Muscle of back (tissue), 13 donors: Measurements from ENCODE around the gene SUV39H1. TPM values are rescaled to one million over a fixed set of nuclear protein-coding genes. Genes with fewer than 3 reads are reported as not detected.
"Not testable (repeated sequence)": the region's sequence is repeated elsewhere in the genome, so short reads cannot be mapped to it uniquely, and the experiment has no call there.

Source experiments
- DNase-seq, 3 donors: peaks; one replicate each; pipeline versions ENCODE4 v3.0.0 to v3.0.0-alpha.2; 2013
- long read RNA-seq, 9 donors: transcript quantifications; one replicate each; lab custom pipeline, GENCODE V29; 2026
- polyA plus RNA-seq, 10 donors: library from polyadenylated mRNA; unstranded; fragments of 120-200 nt; gene quantifications; one replicate each; pipeline ENCODE4 v1.2.1, GENCODE V29; 2013; ENCODE audit not compliant: insufficient read length in 10 of 10

Gene SUV39H1, protein sequence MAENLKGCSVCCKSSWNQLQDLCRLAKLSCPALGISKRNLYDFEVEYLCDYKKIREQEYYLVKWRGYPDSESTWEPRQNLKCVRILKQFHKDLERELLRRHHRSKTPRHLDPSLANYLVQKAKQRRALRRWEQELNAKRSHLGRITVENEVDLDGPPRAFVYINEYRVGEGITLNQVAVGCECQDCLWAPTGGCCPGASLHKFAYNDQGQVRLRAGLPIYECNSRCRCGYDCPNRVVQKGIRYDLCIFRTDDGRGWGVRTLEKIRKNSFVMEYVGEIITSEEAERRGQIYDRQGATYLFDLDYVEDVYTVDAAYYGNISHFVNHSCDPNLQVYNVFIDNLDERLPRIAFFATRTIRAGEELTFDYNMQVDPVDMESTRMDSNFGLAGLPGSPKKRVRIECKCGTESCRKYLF
- polyA plus RNA-seq, result 1 to 10 TPM; 3.2 to 5.5 (median 3.9) TPM
- long read RNA-seq, donor 1, result 0 reads
- long read RNA-seq, donor 2, result 0 reads
- long read RNA-seq, donor 3, result 0 reads
- long read RNA-seq, donor 4, result 0 reads
- long read RNA-seq, donor 5, partial matches to known transcripts, result 0 of 2 reads
- long read RNA-seq, donor 5, other reads (novel, unspliced or antisense), result 0 of 2 reads
- long read RNA-seq, donor 6, partial matches to known transcripts, result 0 of 1 reads
- long read RNA-seq, donor 6, other reads (novel, unspliced or antisense), result 0 of 1 reads
- long read RNA-seq, donor 7, result 0 reads
- long read RNA-seq, donor 8, partial matches to known transcripts, result 0 of 1 reads
- long read RNA-seq, donor 8, other reads (novel, unspliced or antisense), result 0 of 1 reads
- long read RNA-seq, donor 9, result 0 reads

DNA sequence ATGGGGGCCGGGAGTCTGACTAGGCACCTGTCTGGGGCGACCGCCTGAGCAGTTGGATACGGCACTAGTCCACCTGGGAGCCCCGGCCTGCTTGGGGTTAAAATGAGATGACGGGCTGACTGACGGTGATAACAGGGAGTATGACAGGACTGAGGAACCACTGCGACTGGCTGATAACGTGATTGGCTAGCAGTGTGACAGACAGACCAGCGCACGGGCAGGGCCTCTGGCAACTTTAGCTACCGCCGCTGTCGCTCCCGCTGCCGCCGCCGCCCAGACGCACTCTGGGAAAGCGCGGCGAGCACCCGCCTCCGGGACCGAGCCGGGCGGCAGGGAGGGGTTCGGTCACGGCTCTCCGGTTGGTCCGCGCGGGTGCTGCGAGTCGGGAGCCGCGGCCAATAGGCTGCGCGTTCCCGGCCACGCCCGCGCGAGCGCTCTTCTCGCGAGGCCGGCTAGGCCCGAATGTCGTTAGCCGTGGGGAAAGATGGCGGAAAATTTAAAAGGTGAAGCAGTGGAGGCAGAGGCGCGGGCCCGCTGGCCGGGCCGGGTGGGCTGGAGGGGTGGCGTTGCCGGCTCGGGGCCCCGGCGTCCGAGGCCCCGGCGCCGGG is at the start of gene SUV39H1:
SUV39H1 (plus strand) TSS at position 434 of the 608 bp plus-strand sequence; CDS start at position 485, 51 bp downstream.
- DNase-seq, result peak; percentile 87 to 95 (median 91)

DNA sequence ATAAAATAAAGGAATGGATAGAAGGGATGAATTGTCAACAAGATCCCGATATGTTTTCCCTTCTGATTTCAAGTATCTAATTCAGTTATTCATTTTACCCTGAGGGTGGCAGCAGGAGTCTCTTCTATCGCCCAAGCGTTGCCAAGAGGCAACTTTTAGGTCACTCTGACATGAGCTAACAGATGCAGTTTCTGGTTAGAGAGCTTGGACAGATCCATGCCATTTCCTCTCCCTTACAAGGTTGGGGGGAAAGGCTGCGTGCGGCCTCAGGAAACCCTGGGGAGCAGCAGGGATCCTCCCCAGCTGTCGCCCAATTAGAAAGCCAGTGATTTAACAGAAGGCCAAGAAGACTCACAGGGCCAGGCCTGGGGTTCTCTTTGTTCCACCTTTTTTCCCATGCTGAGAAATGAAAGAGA is 48.2 kb upstream of the SUV39H1 start:
- peak; percentile 46 to 56 (median 53) for DNase-seq

DNA sequence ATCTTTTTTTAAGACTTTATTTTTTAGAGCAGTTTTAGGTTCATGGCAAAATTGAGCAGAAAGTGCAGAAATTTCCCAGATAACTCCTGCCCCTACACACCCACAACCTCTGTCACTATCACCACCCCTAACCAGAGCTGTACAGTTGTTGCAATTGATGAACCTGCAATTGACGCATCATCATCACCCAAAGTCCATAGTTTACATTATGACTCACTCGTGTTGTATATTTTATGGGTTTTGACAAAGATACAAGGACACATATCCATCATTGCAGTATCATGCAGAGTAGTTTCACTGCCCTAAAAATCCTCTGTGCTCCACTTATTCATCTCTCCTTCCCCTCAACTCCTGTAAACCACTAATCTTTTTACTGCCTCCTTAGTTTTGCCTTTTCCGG is 47.4 kb upstream of the SUV39H1 start:
- no peak for DNase-seq

DNA sequence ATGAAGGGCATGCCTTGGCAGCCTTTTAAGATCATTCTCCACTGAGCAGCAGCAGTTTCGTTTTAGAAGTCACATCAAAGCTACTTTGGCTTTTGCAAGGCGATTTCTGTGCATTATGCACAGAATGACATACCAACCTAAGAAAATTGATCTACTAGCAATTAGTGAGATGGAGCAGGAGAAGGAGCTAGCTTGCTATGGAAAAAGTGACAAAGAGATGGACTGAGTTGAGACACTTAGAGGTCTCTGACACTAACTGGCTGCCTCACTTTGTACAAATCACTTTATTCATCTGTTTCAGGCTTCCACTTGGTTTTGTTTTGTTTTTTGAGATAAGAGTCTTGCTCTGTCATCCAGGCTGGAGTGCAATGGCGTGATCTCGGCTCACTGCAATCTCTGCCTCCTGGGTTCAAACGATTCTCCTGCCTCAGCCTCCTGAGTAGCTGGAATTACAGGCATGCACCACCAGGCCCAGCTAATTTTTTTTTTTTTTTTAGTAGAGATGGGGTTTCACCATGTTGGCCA is 44.4 kb upstream of the SUV39H1 start:
- DNase-seq, result not testable (repeated sequence)

DNA sequence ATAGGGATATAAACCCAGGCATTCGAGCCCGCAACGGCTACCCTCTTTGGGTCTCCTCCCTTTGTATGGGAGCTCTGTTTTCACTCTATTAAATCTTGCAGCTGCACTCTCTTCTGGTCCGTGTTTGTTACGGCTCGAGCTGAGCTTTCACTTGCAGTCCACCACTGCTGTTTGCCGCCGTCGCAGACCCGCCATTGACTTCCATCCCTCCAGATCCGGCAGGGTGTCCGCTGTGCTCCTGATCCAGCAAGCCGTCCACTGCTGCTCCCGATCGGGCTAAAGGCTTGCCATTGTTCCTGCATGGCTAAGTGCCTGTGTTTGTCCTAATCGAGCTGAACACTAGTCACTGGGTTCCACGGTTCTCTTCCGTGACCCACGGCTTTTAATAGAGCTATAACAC is 41.8 kb upstream of the SUV39H1 start:
- not testable (repeated sequence) for DNase-seq

DNA sequence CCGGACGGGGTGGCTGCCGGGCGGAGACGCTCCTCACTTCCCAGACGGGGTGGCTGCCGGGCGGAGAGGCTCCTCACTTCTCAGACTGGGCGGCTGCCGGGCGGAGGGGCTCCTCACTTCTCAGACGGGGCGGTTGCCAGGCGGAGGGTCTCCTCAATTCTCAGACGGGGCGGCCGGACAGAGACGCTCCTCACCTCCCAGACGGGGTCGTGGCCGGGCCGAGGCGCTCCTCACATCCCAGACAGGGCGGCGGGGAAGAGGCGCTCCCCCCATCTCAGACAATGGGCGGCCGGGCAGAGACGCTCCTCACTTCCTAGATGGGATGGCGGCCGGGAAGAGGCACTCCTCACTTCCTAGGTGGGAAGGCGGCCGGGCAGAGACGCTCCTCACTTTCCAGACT is 36.8 kb upstream of the SUV39H1 start:
- DNase-seq, result not testable (repeated sequence)

DNA sequence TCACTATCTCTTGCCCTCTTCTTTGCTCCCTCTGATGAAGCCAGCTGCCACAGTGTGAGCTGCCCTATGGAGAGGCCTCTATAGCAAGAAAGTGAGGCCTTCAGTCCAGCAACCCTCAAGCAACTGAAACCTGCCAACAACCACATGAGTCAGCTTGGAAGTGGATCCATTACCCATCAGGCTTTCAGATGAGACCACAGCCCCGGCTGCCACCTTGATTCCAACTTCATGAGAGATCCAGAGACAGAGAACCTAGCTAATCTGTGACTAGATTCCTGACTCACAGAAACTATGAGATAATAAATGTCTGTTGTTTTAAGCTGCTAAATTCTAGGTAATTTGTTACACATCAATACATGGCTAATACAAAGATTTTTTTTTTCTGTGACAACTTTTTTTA is 33.3 kb upstream of the SUV39H1 start:
- DNase-seq, result no peak

DNA sequence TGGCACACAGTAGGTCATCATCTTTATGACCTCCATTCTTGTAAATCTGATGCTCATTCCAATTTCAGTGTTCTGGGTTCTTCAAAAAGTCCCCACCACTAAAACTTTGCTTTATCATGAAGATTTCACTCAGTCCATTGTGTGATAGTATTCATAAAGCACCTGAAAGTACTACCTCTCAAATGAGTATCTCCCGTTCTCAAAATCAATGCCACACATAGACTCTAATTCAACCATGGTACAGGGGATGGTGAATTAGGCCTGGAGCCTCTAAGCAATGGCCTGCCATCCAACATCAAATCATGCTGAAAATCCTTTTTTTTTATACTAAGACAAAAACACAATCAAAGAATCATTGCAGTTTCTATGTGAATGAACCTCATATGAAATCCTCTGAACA is 32.4 kb upstream of the SUV39H1 start:
- no peak for DNase-seq

DNA sequence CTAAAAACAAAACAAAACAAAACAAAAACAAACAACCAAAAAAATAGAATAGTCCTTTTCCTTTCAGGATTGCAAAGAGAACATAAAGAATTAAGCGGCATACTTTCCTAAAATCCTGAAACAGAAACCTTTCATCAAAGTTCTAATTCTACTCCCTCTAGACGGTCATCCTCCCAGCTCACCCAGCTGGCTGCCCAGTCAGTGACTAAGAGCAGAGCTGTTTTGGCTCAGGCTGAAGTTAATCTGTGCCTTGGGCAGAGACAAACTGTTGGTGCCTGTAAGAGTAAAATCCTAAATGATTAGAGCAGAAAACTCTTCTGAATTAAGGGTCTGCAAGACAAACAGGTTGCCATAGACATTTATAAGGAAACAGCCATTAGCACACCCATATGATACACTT is 30.5 kb upstream of the SUV39H1 start:
- DNase-seq, result no peak

DNA sequence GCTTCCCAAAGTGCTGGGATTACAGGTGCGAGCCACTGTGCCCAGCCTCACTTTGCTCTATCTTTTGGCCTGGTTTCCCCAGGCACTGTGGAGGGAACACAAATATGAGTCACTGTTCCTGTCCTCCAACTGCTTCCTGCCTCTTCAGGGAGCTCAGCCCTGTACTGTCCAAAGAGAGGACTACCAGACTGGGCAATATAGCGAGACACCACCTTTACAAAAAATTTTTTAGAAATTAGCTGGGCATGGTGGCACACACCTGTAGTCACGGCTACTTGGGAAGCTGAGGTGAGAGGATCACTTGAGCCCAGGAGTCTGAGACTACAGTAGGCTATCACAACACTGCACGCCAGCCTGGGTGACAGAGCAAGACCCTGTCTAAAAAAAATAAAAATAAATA is 29.9 kb upstream of the SUV39H1 start:
- DNase-seq, result no peak

DNA sequence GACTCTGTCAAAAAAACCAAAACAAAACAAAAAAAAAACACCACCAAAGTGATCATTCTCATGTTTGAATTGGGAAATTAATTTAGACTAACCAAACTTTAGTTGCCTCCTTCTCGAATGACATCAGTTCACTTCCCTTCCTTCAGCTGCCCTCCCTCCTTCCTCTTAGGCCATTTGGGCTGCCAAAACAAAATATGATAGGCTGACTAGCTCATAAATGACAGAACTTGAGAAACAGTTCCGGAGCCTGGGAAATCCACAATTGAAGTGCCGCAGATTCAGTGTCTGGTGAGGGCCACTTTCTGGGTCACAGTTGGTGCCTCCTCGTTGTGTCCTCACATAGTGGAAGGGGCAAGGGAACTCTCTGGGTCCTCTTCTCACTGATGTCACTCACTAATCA is 29.0 kb upstream of the SUV39H1 start:
- no peak for DNase-seq

DNA sequence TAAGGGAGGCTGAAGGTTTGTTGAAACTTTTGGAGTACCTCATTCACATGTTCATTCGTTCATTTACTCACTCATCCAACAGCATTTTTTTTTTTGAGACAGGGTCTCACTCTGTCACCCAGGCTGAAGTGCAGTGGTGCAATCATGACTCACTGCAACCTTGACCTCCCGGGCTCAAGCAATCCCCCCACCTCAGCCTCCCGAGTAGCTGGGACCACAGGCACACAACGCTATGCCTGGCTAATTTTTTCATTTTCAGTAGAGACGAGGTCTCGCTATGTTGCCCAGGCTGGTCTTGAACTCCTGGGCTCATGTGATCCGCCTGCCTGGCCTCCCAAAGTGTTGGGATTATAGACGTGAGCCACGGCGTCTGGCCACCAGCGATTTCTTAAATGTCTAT is 28.3 kb upstream of the SUV39H1 start:
- not testable (repeated sequence) for DNase-seq

DNA sequence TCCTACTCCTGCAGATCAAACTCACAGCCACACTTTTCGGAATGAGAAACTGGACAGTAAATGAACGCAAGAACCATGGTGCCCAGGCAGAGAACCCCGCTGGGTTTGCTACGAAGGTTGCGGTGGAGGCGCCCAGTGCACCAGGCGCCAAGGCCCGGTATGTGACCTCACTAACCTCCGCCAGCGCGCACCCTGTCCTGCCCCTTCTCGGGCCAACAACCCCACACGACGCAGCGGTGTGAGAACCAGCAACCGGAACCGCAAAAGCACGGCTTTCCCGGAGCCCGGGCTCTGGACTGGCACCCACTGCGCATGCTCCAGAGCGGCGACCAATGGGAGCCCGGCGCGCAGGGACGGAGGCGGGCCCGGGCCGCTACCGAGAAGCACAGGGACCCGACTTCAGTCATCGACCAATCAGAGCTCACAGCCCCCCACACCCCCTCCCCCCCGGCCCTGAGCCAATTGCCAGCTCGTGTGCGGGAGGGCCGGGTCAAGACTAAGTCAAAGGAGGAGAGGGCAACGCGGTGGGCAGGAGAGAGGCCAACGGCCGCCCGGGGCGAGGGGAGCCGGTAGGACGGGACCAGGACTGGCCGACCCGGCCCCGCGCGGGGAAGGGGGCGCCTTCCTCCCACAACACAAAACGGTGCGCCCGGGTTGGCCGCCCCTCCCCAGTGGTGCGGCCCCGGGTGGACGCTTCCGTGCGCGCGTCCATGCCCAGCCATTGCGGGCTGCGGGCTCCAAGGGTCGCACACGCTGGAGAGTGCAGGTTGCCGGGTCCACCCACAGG is 20.2 kb upstream of the SUV39H1 start:
- DNase-seq, result peak; percentile 81 to 92 (median 90)

DNA sequence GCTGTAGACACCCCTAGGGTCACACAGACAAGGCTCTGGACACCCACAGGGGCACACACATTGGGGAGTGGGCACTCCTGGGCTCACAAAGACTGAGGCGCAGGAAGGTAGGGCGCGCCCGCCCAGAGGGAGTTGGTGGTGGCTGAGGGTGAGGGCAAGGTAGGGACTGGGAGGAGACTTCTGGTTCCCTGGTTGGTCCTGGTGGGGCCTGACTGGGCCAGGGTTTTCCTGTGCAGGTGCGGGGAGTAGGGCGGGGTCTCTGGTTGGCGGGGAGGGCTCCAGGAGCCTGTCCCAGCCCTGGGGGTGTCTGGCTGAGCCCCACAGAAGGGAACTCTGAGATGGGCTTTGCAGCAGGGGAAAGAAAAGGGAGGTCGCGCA is 19.7 kb upstream of the SUV39H1 start:
- DNase-seq, result no peak

DNA sequence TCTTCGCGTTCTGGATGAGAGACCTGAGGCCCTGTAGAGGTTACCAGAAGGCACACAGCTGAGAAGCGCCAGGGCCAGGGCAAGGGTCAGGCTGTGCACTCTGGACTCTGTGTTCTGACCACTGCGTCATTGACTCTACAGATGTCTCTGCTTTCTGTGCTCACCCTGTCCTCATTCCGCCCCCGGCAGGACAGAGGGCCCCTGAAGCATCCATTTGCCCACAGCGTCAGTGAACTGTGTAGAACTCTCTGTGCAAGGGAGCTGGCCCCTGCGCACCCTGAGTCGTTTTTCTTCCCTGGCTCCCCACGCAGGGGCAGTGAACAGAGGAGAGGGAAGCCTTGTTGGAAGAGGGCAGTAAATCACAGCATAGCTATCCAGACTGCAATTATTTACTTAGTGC is 19.0 kb upstream of the SUV39H1 start:
- DNase-seq, result no peak

DNA sequence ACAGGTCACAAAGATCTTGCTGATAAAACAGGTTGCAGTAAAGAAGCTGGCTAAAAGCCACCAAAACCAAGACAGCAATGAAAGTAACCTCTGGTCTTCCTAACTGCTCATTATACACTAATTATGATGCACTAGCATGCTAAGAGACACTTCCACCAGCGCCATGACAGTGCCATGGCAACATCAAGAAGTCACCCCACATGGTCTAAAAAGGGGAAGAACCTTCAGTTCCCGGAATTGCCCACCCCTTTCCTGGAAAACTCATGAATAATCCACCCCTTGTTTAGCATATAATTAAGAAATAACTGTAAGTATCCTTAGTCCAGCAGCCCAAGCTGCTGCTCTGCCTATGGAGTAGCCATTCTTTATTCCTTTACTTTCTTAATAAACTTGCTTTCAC is 16.1 kb upstream of the SUV39H1 start:
- DNase-seq, result not testable (repeated sequence)

DNA sequence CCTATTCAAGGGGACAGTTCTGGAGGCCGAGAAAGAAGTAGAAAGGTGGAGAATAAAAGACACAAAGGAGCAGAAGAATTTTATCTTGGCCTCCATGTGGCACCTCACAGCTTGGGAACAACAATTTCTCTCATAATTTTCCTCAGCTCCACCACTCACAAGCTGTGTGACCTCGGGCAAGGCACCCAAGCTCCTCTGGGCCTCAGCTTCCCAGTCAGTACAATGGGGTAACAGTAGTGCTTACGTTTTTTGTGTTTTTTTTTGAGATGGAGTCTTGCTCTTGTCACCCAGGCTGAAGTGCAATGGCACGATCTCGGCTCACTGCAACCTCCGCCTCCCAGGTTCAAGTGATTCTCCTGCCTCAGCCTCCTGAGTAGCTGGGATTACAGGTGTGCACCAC is 15.6 kb upstream of the SUV39H1 start:
- not testable (repeated sequence) for DNase-seq

DNA sequence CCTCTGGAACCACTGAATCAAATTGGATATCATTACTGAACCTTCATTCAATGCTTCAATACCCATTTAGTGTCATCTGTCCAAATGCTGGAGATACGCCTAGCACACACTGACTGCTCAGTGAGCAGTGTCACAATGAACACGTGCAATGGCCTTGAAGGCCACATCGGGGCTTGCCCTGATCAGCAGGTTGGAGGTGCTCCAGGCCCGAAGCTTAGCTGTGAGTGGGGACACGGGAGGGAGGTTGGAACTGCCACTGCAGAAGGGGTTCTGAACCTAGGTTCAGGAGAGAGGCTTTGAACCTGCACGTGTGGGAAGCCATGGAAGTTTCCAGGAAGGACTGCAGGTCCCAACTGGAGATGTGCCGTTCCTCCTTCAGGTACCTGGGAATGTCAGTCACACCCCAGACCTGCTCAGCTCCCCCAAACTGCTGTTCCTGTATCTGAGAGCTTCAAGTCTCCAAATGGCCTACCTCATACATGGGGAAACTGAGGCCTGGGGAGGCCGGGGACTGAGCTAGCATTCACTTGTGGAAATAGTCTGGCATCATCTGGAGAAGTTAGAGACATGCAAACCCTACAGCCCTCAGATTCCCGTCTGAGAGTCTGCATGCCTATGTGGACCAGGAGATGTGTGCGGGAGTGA is 14.9 kb upstream of the SUV39H1 start:
- DNase-seq, result no peak

DNA sequence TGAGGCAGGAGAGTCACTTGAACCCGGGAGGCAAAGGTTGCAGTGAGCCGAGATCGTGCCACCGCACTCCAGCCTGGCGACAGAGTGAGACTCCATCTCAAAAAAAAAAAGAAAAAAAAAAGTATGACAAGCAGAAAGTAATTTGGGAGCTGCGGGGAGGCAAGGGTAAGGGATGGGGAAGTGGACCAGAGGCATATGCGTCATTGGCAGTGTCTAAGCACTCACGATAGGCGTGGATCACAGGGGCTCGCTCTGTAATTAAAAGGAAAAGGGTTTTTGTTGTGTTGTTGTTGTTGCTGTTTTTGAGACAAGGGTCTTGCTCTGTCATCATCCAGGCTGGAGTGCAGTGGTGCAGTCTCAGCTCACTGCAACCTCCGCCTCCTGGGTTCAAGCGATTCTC is 13.7 kb upstream of the SUV39H1 start:
- not testable (repeated sequence) for DNase-seq

DNA sequence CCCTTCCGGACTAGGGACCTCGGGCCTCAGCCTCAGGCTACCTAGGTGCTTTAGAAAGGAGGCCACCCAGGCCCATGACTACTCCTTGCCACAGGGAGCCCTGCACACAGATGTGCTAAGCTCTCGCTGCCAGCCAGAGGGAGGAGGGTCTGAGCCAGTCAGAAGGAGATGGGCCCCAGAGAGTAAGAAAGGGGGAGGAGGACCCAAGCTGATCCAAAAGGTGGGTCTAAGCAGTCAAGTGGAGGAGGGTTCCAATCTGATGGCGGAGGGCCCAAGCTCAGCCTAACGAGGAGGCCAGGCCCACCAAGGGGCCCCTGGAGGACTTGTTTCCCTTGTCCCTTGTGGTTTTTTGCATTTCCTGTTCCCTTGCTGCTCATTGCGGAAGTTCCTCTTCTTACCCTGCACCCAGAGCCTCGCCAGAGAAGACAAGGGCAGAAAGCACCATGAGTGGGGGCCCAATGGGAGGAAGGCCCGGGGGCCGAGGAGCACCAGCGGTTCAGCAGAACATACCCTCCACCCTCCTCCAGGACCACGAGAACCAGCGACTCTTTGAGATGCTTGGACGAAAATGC is 13.0 kb upstream of the SUV39H1 start, which contains the start of gene WAS:
WAS (plus strand) TSS at position 389 of the 572 bp plus-strand sequence; CDS start at position 444, 55 bp downstream.
- peak in 1 of 3 donors; percentile 22 for DNase-seq
